ENCODE results near the gene IPO11. TPM values are rescaled to one million over a fixed set of nuclear protein-coding genes. Genes with fewer than 3 reads are reported as not detected.

The IPO11 gene
- total and polyA plus RNA-seq, 2 of the 4 experiments (the other 2 are of a cell fraction), result 12.6 to 40.0 TPM

- H2BK5ac ChIP-seq (ENCODE audit: low read depth, low read length, poor library complexity, severe bottlenecking), result no peak overlapping the region
- no peak overlapping the region for H3K9ac ChIP-seq (ENCODE audit: low read depth, low read length)
- no peak overlapping the region for H3K18ac ChIP-seq (ENCODE audit: low read depth, low read length)
- H3K9me1 ChIP-seq (ENCODE audit: insufficient read depth, low read length), result no peaks in the 10 kb centered on the region
- dilution Hi-C loops (cut with HindIII; ENCODE audit: low sequenced_read_pairs, unreplicated experiment) (no loop called here), intact Hi-C loops (cut with micrococcal nuclease) (no loop called here), in situ Hi-C loops (cut with MboI; ENCODE audit: low sequenced_read_pairs) (no loop called here)
- H3K4me2 ChIP-seq (ENCODE audit: low read depth, low read length), result no peak overlapping the region
- H2AK9ac ChIP-seq (replicated peaks; ENCODE audit: low read depth, low read length, poor library complexity), result no peak overlapping the region
- no peak overlapping the region for H3K4me3 ChIP-seq (ENCODE audit: insufficient read depth, low read depth, low read length)
- ChIA-PET POLR2A (ENCODE audit: unreplicated experiment) (no interaction called here), CTCF (interaction anchor here (0.6 kb wide), 1 partner anchor 197 kb away, joined by 4 read pairs; no protein-coding TSS in a partner anchor)
- no peak overlapping the region for H3K56ac ChIP-seq (ENCODE audit: extremely low read depth, insufficient read depth, low read length)
- no TSS peak for BruUV-seq (replicated peaks)
- H2BK120ac ChIP-seq (ENCODE audit: low read depth, low read length), result no peak overlapping the region
- H2BK15ac ChIP-seq (ENCODE audit: low read depth, low read length), result no peak overlapping the region
- H4K20me1 ChIP-seq (ENCODE audit: insufficient read depth, low read length), result no peaks in the 10 kb centered on the region
- no peak overlapping the region for H4K8ac ChIP-seq (ENCODE audit: low read depth in 2 of 2, low read length in 2 of 2)
- H2AFZ ChIP-seq (replicated peaks; ENCODE audit: low read length, poor library complexity), result no peak overlapping the region
- H3K14ac ChIP-seq (replicated peaks; ENCODE audit: low read depth, low read length), result no peak overlapping the region
- TF ChIP-seq BHLHE40 (IDR thresholded peaks at IDR 0.05; ENCODE audit: low read depth, low read length) (no peak), SMC3 (IDR thresholded peaks at IDR 0.05; ENCODE audit: low read depth, low read length) (no peak), RCOR1 (IDR thresholded peaks at IDR 0.05; ENCODE audit: insufficient replicate concordance, low read length) (no peak), NFE2L2 (IDR thresholded peaks at IDR 0.05; ENCODE audit: low read depth, low read length) (no peak), CHD1 (IDR thresholded peaks at IDR 0.05; ENCODE audit: low read depth, low read length) (no peak), FOS (IDR thresholded peaks at IDR 0.05; ENCODE audit: low read depth, low read length) (no peak), USF2 (IDR thresholded peaks at IDR 0.05; ENCODE audit: low read depth, low read length) (no peak), MXI1 (IDR thresholded peaks at IDR 0.05; ENCODE audit: borderline replicate concordance, low read depth, low read length) (no peak), CTCF (conservative IDR thresholded peaks at IDR 0.05; ENCODE audit: low read depth, low read length) (no peak), RAD21 (IDR thresholded peaks at IDR 0.05; ENCODE audit: low read length) (no peak), ELK1 (IDR thresholded peaks at IDR 0.05; ENCODE audit: borderline replicate concordance, low read depth, low read length) (no peak), RFX5 (IDR thresholded peaks at IDR 0.05; ENCODE audit: low read depth, low read length) (no peak), MAZ (IDR thresholded peaks at IDR 0.05; ENCODE audit: borderline replicate concordance, low read depth, low read length) (no peak), MAFK (IDR thresholded peaks at IDR 0.05; ENCODE audit: low read depth, low read length) (no peak), CEBPB (IDR thresholded peaks at IDR 0.05; ENCODE audit: low read depth, low read length) (no peak), POLR2A (IDR thresholded peaks at IDR 0.05; ENCODE audit: low read depth, low read length) (no peak)
- no peak overlapping the region for H3K23ac ChIP-seq (ENCODE audit: low read depth, low read length)
- no peaks in the 10 kb centered on the region for H3K36me3 ChIP-seq (ENCODE audit: control insufficient read depth, insufficient read depth, low read length)
- H3K4ac ChIP-seq (ENCODE audit: low read depth, low read length), result no peak overlapping the region
- no peaks in the 10 kb centered on the region for H3K79me1 ChIP-seq (ENCODE audit: low read depth in 1 of 2, low read length in 2 of 2)
- WGBS, 2 experiments (ENCODE audit: extremely low coverage in 2 of 2, insufficient read length in 1 of 2), result 80% methylated on average over 1 of the region's 4 CpGs; no CpG with 5 or more reads in 1 of the 2 experiments
- peaks cover 2% of the 10 kb centered on the region; the same call in 1 of the 2 replicates for H3K4me1 ChIP-seq (ENCODE audit: control insufficient read depth, insufficient read depth, low read length)
- H2AK5ac ChIP-seq (ENCODE audit: low read depth, low read length), result no peak overlapping the region
- H3K27me3 ChIP-seq (ENCODE audit: control insufficient read depth, insufficient read depth, low read length), result no peaks in the 10 kb centered on the region
- no peak overlapping the region for H4K5ac ChIP-seq (ENCODE audit: low read depth, low read length)
- ATAC-seq (ENCODE audit: low read depth) (no peak), DNase-seq (no peak)
- H3K27ac ChIP-seq (ENCODE audit: insufficient read depth, low read length), result no peak overlapping the region
- H2BK20ac ChIP-seq (ENCODE audit: low read depth, low read length), result no peak overlapping the region
- no peak overlapping the region for H4K91ac ChIP-seq (ENCODE audit: insufficient read depth, low read depth, low read length)
- no peaks in the 10 kb centered on the region for H3K9me3 ChIP-seq (ENCODE audit: control insufficient read depth, insufficient read depth, low read length)
Measured at GRCh38 chr5:62640446-62640845, 227.9 kb downstream of the IPO11 start.

Data from IMR-90 (cell line).